Breast epithelium (tissue), 3 donors: ENCODE measurements around the gene IMP3.

ENCODE experiments used
- CTCF ChIP-seq, 3 donors: fragments of 450-650 bp; IDR thresholded peaks; one replicate each; pipeline ENCODE4 v1.5.1; 2016 to 2017; ENCODE audit warnings: antibody characterized with exemption in 3 of 3, mild to moderate bottlenecking in 3 of 3, moderate library complexity in 3 of 3
- POLR2A ChIP-seq: fragments of 450-650 bp; IDR thresholded peaks from one replicate; pipeline ENCODE4 v1.6.1; 2016; ENCODE audit warnings: antibody characterized with exemption, mild to moderate bottlenecking, moderate library complexity

GRCh38 chr15:75594276-75594675, 45.7 kb downstream of the IMP3 start:
- TF ChIP-seq CTCF (IDR thresholded peaks at IDR 0.05) (no peak), POLR2A (no peak)
